GF-D8 (cell line): ENCODE data around the gene OR11G2.
"Not testable (repeated sequence)": the region's sequence is repeated elsewhere in the genome, so short reads cannot be mapped to it uniquely, and the experiment has no call there.

Experiments
- DNase-seq: peaks from one replicate; lab custom pipeline; 2025; lab: John Stamatoyannopoulos, UW

The OR11G2 gene

DNA sequence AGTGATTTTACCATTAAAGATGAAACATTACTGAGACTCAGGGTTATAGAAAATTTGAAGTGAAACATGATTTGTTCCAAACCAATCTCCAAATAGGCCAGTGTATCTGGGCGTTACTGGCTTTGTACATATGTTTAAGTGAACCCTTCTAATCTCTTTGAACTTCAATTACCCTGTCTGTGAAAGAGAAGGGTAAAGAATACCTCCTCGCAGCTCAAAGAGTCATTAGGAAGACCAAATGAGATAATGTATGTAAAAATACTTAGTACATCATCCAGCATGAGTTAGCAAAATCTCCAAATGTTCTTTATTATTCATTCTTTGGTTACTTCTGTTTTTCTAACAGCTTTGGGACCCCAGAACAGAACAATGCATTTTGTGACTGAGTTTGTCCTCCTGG lies 32.7 kb downstream of the OR11G2 start, which contains the start of gene OR11H6:
TSS of gene OR11H6 (plus strand) at position 301 of the 400 bp plus-strand sequence. CDS start at position 301, 0 bp downstream.
- DNase-seq: no peak

- no peak for DNase-seq
Measured at GRCh38 chr14:20228681-20229080, 38.0 kb downstream of the OR11G2 start, which contains the start of gene OR11H7. TSS of gene OR11H7 (plus strand) at chr14:20228981.

DNA sequence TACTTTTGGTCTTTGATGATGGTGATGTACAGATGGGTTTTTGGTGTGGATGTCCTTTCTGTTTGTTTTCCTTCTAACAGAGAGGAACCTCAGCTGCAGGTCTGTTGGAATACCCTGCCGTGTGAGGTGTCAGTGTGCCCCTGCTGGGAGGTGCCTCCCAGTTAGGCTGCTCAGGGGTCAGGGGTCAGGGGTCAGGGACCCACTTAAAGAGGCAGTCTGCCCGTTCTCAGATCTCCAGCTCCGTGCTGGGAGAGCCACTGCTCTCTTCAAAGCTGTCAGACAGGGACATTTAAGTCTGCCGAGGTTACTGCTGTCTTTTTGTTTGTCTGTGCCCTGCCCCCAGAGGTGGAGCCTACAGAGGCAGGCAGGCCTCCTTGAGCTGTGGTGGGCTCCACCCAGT lies 44.7 kb downstream of the OR11G2 start:
- not testable (repeated sequence) for DNase-seq

DNA sequence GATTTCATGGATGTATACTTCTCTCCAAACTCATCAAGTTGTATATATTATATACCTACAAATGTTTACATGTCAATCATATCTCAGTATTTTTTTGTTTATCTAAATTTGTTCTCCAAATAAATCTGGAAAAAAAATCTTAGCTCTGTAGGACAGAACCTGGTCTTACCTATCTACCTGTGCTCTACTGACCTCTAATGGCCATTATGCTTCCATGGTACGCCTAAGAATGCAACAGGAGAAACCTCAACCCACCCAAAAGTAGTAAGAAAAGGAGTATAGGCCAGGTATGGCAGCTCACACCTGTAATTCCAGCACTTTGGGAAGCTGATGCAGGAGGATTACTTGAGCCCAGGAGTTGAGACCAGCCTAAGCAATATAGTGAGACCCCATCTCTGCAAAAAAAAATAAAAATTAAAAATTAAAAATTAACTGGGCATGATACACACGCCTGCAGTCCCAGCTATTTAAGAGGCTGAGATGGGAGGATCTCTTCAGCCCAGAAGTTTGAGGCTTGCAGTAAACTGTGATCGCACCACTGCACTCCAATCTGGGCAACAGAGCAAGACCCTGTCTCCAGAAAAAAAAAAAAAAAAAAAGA lies 57.0 kb downstream of the OR11G2 start:
- DNase-seq: no peak
